ENCODE results near the gene SLC27A3. TPM values are rescaled to one million over a fixed set of nuclear protein-coding genes. Genes with fewer than 3 reads are reported as not detected.

Gene SLC27A3
- total and polyA plus RNA-seq, 7 donors: 1.6 to 45.7 (median 22.8) TPM

DNA sequence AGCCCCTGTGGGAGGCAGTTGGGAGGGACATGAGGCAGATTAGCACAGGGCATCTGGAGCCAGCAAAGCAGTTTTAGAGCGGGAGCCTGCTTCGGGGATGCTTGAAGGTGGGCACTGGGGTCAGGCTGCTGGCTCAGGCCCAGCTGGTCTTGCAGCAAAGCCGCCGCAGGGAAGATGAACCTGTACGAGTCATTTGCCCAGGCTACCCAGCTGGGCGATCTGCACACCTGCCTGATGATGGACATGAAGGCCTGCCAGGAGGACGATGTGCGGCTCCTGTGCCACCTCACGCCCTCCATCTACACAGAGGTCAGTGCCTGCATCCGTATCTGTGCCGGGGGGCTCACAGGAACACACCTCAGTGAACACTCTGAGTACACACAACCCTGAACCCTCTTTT is 7.7 kb upstream of the SLC27A3 start:
- Histone ChIP-seq H3K4me3 (no peak overlapping the region), H3K9me3 (no peaks in the 10 kb centered on the region), H3K4me1 (peaks cover 0 to 5% (median 0%) of the 10 kb centered on the region in 4 donors), H3K27ac (no peak overlapping the region), H3K36me3 (peaks cover 22 to 99% (median 40%) of the 10 kb centered on the region in 4 donors), H3K27me3 (no peaks in the 10 kb centered on the region)
- no peak for DNase-seq
- TF ChIP-seq EP300 (IDR thresholded peaks at IDR 0.05): no peak
- TF ChIP-seq, protein P1, sequence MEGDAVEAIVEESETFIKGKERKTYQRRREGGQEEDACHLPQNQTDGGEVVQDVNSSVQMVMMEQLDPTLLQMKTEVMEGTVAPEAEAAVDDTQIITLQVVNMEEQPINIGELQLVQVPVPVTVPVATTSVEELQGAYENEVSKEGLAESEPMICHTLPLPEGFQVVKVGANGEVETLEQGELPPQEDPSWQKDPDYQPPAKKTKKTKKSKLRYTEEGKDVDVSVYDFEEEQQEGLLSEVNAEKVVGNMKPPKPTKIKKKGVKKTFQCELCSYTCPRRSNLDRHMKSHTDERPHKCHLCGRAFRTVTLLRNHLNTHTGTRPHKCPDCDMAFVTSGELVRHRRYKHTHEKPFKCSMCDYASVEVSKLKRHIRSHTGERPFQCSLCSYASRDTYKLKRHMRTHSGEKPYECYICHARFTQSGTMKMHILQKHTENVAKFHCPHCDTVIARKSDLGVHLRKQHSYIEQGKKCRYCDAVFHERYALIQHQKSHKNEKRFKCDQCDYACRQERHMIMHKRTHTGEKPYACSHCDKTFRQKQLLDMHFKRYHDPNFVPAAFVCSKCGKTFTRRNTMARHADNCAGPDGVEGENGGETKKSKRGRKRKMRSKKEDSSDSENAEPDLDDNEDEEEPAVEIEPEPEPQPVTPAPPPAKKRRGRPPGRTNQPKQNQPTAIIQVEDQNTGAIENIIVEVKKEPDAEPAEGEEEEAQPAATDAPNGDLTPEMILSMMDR (IDR thresholded peaks at IDR 0.05): no peak
- TF ChIP-seq POLR2A (IDR thresholded peaks at IDR 0.05): no peak
- no peak for TF ChIP-seq POLR2AphosphoS5 (IDR thresholded peaks at IDR 0.05)
- intact Hi-C loops (cut with DNase I): no loop called here
- 96% methylated on average over 11 of the region's 11 CpGs for WGBS, 2 donors

DNA sequence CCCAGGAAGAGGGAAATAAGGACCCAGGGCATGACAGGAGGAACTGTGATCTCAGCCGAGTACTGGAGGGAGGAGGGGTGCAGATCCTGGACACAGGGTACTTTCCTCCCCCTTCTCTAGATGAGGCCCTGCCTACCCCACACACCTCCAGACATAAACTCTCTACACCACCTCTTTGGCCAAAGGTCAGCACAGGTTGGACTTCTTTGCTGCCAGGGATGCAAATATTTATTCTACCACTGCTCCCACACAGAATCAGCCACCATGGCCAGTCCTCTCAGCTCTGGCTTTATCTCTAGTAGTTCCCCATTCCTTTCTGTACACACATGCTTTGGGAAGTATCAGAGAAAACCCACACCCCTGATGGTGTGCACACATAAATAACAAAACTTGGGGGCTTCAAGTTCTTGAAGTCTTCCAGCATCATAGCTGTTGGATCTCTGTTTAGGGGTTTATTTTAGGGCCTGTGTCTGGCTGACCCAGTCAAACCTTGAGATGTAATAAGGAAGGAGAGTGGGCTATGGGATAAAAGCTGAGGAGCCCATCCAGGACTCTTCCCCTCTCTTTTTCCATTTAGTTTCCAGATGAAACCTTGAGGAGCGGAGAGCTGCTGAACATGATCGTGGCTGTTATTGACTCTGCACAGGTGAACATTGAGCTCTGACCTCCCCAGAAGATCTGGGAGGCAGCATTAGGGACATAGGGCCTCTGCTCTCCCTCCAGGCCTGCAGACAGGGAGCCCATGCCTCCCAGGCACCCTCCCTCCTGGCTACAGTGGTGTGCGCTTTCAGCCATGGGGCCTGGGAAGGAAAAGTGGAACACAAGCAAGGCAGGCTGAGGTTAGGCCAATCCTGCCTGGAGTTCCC is 6.7 kb upstream of the SLC27A3 start:
- Histone ChIP-seq H3K27me3 (no peaks in the 10 kb centered on the region), H3K36me3 (peaks cover 19 to 99% (median 38%) of the 10 kb centered on the region in 4 donors), H3K4me3 (no peak overlapping the region), H3K4me1 (peaks cover 0 to 5% (median 0%) of the 10 kb centered on the region in 4 donors), H3K9me3 (no peaks in the 10 kb centered on the region), H3K27ac (no peak overlapping the region)
- 60 to 81% methylated on average over 4 of the region's 4 CpGs for WGBS, 2 donors
- intact Hi-C loops (cut with DNase I): no loop called here
- TF ChIP-seq, protein P1 (IDR thresholded peaks at IDR 0.05): no peak
- TF ChIP-seq POLR2AphosphoS5 (IDR thresholded peaks at IDR 0.05): no peak
- no peak for TF ChIP-seq POLR2A (IDR thresholded peaks at IDR 0.05)
- TF ChIP-seq EP300 (IDR thresholded peaks at IDR 0.05): no peak
- no peak for DNase-seq

DNA sequence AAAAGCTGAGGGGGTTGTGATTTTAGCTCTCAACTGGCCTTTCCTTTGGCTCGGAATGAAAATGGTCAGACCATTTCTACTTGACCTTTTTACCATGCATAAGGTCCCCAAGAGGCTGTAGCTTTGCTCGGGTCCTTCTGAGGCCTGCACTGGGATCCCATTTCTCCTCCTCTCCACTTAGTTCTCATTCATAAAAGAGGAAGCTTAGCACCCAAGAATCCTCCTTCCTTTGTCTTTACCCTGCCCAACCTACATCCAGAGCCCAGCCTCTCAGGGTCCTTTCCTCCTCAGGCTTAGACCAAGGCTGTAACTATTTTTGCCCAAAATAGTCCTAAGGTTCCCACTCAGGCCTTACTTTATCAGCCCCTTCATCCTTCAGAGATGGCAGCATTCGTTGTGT is 6.0 kb upstream of the SLC27A3 start:
- Histone ChIP-seq H3K4me3 (no peak overlapping the region), H3K27ac (no peak overlapping the region), H3K36me3 (peaks cover 19 to 94% (median 37%) of the 10 kb centered on the region in 4 donors), H3K27me3 (no peaks in the 10 kb centered on the region), H3K9me3 (no peaks in the 10 kb centered on the region), H3K4me1 (peaks cover 0 to 8% (median 4%) of the 10 kb centered on the region in 4 donors)
- DNase-seq: no peak
- TF ChIP-seq EP300 (IDR thresholded peaks at IDR 0.05): no peak
- TF ChIP-seq, protein P1 (IDR thresholded peaks at IDR 0.05): no peak
- TF ChIP-seq POLR2AphosphoS5 (IDR thresholded peaks at IDR 0.05): no peak
- no peak for TF ChIP-seq POLR2A (IDR thresholded peaks at IDR 0.05)
- WGBS, 2 donors: 88% methylated on average over 3 of the region's 3 CpGs
- intact Hi-C loops (cut with DNase I): no loop called here

DNA sequence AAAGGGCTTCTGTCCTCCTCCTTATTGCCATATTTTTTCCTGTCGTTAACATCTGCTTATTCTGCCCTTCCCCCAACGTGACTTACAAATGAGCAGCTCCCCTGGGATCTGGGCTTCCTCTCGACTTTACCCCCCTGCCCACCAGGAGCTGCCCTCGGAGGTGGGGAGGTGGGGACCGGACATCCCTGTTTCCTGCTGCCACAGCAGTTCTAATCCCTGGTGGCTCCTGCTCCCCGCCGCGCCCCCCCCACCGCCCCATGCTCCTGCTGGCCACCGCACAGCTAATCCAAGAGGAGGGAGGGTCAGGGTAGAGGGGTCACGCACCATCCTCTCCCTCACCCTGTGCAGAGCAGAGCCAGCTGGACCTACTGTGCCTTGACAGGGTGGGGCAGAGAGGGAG is 4.4 kb upstream of the SLC27A3 start:
- TF ChIP-seq POLR2A (IDR thresholded peaks at IDR 0.05): no peak
- no peak for TF ChIP-seq EP300 (IDR thresholded peaks at IDR 0.05)
- TF ChIP-seq, protein P1 (IDR thresholded peaks at IDR 0.05): no peak
- no peak for TF ChIP-seq POLR2AphosphoS5 (IDR thresholded peaks at IDR 0.05)
- peak overlapping the region in 3 of 4 donors; percentile 7 to 34 (median 8) for H3K27ac ChIP-seq
- intact Hi-C loops (cut with DNase I): no loop called here
- peaks cover 19 to 78% (median 30%) of the 10 kb centered on the region in 4 donors for H3K36me3 ChIP-seq
- no peaks in the 10 kb centered on the region for H3K9me3 ChIP-seq
- WGBS, 2 donors: 68 to 86% methylated on average over 11 of the region's 11 CpGs
- no peaks in the 10 kb centered on the region for H3K27me3 ChIP-seq
- DNase-seq: no peak
- no peak overlapping the region for H3K4me3 ChIP-seq
- peaks cover 0 to 19% (median 15%) of the 10 kb centered on the region in 4 donors for H3K4me1 ChIP-seq

All from sigmoid colon (tissue), 7 donors.